RKO (cell line): ENCODE data around the gene PPRC1.

Experiments
- DNase-seq: peaks from one replicate; pipeline ENCODE4 v3.0.0-alpha.2; 2016; ENCODE audit warnings: low spot score

The PPRC1 gene

GRCh38 chr10:102146971-102147428, 14.2 kb downstream of the PPRC1 start:
- no peak for DNase-seq

GRCh38 chr10:102147561-102147960, 14.7 kb downstream of the PPRC1 start:
- DNase-seq: no peak

- DNase-seq: no peak
Measured at GRCh38 chr10:102148275-102148674, 15.4 kb downstream of the PPRC1 start.

DNA sequence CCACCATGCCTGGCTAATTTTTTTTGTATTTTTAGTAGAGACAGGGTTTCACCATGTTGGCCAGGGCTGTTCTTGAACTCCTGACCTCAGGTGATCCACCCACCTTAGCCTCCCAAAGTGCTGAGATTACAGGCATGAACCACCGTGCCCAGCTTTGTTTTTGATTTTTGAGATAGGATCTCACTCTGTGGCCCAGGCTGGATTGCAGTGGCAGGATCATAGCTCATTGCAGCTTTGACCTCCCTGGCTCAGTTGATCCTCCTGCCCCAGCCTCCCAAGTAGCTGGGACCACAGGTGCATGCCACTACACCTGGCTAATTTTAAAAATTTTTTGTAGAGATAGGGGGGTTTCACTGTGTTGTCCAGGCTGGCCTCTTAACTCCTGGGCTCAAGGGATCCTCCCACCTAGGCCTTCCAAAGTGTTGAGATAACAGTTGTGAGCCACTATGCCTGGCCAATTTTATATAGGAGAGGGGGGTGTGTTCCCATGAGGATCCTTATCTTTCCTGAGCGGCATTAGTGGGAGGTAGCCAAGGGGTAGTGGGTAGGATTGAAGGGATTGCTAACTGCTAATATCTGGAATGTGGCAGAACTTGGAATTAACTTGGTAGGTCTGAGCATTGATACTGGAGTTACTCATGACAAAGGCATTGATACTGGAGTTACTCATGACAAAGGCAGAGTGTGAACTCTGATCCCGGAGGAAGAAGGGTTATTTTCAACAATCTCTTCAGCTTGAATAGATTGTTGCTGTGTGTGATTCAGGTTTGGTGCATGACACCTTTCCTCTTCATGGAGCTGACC, 18.3 kb downstream of the PPRC1 start:
- DNase-seq: peak; percentile 90

DNA sequence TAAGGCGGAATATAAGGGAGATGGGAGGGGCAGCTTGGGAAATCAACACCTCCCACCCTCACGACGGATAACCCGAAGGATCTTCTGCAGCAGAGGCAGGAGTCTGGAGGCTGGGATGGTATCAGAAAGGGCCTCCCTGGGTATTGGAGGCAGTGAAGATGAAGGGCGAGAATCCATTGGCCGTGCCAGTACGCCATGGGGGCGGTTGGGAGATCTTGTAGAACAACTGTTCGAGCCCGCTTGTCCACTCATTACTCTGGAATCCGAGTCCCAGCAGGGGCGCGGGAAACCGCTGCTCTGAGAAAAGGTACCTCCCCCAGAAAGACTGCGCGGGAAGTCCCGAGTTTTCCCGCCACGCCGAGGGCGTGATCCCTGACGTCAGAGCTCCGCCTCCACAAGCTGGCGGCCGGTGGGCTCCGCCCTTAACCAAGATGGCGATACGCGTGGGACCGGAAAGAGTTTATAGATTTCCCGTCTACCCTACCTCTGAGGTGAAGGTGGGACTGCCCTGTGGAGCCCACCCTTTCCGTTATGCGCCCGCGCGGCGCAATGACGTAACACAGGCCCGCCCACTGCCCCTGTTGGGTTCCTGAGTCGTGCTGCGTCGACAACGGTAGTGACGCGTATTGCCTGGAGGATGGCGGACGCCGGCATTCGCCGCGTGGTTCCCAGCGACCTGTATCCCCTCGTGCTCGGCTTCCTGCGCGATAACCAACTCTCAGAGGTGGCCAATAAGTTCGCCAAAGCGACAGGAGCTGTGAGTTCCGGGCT, 19.1 kb downstream of the PPRC1 start, which contains the start of gene NOLC1:
Gene NOLC1 (plus strand): TSS at position 616 of the 771 bp plus-strand sequence. CDS start 22 bp downstream, at position 638.
- peak; percentile 99 for DNase-seq

GRCh38 chr10:102152545-102152890, 19.7 kb downstream of the PPRC1 start:
- peak; percentile 58 for DNase-seq

DNA sequence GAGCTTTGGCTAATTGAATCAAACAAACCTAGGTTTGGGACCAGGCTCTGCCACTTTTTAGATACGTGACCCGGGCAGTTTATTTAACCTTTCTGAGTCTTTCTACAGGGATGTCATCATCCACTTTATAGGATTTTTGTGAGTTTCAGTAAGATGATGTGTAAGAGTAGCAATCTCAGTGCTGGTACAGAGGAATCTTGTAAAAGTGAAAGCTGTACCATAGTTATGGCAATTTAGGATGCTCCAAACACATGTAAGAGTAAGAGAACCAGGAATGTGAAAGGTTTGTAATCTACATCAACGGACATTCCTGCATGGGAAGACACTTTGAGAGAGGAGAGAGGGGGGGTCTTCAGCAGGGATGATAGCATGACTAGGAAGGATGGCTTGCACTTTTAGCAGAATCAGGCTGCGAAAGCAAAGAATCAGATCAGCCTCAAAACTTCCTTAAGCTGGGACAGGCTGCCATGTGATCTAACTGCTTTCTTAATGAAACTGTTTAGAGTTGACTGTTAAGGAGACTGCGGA, 20.3 kb downstream of the PPRC1 start:
- DNase-seq: peak; percentile 32

GRCh38 chr10:102154466-102155116, 21.8 kb downstream of the PPRC1 start:
- no peak for DNase-seq

DNA sequence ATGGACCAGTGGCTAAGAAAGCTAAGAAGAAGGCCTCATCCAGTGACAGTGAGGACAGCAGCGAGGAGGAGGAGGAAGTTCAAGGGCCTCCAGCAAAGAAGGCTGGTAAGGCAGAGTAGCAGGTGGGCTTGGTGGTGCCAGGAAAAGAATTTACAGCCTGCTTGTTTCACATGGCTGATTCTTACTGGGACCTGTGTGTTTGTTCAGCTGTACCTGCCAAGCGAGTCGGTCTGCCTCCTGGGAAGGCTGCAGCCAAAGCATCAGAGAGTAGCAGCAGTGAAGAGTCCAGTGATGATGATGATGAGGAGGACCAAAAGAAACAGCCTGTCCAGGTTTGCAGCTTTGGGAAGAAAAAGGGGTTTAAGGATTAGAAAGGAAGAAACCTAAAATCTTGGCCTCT, 24.4 kb downstream of the PPRC1 start:
- no peak for DNase-seq

DNA sequence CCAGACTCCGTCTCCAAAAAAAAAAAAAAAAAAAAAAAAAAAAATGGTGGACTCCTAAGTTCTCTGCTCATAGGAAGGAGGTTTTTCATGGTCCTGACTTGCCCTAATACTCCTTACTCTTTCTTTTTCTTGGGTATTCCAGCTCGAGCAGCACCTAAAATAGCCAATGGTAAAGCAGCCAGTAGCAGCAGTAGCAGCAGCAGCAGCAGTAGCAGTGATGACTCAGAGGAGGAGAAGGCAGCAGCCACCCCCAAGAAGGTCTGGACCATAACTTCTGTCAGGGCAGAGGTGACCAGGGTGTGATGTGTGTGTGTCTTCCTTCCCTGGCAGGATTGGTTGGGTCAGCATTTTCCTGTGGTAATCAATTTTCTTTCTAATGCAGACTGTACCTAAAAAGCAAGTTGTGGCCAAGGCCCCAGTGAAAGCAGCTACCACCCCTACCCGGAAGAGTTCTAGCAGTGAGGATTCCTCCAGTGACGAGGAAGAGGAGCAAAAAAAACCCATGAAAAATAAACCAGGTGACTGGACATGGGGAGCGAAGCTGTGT, 26.3 kb downstream of the PPRC1 start:
- no peak for DNase-seq

DNA sequence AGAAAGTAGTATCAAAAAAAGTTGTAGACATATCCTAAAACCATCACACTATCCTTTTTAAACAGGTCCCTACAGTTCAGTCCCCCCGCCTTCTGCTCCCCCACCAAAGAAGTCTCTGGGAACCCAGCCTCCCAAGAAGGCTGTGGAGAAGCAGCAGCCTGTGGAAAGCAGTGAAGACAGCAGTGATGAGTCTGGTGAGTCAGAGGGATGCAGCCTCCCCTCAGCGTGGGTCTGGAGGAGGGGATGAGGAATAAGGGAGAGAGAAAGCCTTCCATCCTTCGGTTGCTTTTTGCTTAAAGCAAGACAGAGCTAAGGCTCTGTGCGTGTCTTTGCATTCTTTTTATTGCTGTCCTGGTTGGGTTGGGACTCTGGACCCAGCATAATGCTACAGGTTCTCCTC, 27.0 kb downstream of the PPRC1 start:
- no peak for DNase-seq

GRCh38 chr10:102163342-102163989, 30.6 kb downstream of the PPRC1 start:
- no peak for DNase-seq

GRCh38 chr10:102167861-102168260, 35.0 kb downstream of the PPRC1 start:
- no peak for DNase-seq

DNA sequence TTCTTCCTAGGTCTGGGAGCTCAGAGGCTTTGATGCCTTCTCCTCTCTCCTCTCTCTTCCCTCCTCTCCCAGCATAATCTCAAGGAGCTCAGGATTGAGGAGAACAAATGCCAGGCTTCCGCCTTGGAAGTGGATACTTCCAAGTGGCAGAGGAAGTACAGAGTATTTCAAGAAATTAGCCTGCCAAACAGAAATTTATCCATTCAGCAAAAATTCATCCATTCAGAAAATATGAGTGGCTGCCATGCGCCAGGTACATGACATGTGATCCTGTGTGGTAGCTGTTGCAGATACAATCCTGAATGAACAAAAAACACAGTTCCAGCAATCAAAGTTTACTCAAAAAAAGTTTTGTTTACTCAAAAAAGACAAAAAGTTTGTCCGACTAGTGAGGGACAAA, 37.8 kb downstream of the PPRC1 start:
- DNase-seq: no peak

GRCh38 chr10:102172288-102172687, 39.4 kb downstream of the PPRC1 start:
- DNase-seq: no peak

DNA sequence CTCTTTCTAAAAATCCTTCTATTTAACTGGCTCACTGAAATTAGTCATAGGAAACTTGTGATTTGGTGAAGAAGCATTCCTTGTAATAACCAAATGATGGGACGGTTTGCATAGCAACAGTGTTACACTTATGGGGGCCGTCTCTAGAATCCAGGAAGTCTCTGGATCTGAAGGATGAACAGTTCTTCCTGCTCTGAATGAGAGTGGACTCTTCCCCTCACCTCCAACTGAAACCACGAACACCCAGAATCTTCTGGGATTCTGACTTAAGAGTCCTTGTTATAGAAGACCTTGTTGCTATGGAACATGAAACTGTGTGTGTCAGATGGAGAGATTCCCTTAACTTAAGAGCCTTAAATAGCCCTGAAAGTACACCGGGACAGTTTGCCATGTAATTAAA, 42.6 kb downstream of the PPRC1 start:
- peak; percentile 56 for DNase-seq

DNA sequence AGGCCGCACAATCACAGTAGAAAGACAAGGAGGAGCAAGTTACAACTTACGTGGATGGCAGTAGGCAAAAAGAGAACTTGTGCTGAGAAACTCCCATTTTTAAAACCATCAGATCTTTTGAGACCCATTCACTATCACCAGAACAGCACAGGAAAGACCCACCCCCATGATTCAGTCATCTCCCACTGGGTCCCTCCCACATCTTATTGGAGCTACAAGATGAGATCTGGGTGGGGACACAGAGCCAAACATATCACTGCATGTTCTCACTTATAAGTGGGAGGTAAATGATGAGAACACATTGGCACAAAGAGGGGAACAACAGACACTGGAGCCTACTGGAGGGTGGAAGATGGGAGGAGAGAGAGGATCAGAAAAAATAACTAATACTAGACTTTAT, 51.8 kb downstream of the PPRC1 start:
- no peak for DNase-seq

DNA sequence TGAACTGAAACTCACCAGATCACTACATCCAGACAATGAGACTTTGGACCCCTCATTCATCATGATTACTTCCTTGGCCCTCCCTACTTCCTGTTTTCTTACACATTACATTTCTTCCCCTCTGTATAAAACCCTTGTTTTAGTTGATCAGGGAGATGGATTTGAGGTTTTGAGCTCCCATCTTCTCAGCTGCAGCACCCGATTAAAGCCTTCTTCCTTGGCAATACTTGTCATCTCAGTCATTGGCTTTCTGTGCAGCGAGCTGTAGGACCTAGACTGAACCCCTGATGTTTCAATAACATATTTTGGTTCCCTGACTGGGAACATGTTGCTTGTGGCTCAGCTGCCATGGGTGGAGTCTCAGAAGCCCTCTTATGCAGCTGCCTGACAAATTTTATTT, 52.4 kb downstream of the PPRC1 start:
- DNase-seq: no peak

GRCh38 chr10:102185811-102186527, 53.1 kb downstream of the PPRC1 start:
- no peak for DNase-seq

GRCh38 chr10:102188298-102188940, 55.6 kb downstream of the PPRC1 start:
- no peak for DNase-seq
